Esophagus muscularis mucosa (tissue), 4 donors: ENCODE results near the gene TP63.

Source experiments
- CTCF ChIP-seq, 3 experiments: fragments of 200-600 bp in 2 of 3; fragments of 450-650 bp in 1 of 3; sonication (generic) in 2 of 3; IDR thresholded peaks; one replicate each; pipeline ENCODE4 v1.5.1; 2017 to 2019; ENCODE audit warnings: antibody characterized with exemption in 3 of 3, mild to moderate bottlenecking in 2 of 3, moderate library complexity in 1 of 3
- EP300 ChIP-seq: sonication (generic); formaldehyde crosslinking; IDR thresholded peaks from one replicate; pipeline ENCODE4 v1.6.1; 2017; ENCODE audit warnings: antibody characterized with exemption
- POLR2A ChIP-seq: fragments of 450-650 bp; IDR thresholded peaks from one replicate; pipeline ENCODE4 v1.6.1; 2017; ENCODE audit warnings: antibody characterized with exemption, moderate library complexity, mild to moderate bottlenecking, low read depth
- POLR2AphosphoS5 ChIP-seq, 2 donors: sonication (generic); formaldehyde crosslinking; IDR thresholded peaks; one replicate each; pipeline ENCODE4 v1.6.1; 2017; ENCODE audit warnings: antibody characterized with exemption in 2 of 2

DNA sequence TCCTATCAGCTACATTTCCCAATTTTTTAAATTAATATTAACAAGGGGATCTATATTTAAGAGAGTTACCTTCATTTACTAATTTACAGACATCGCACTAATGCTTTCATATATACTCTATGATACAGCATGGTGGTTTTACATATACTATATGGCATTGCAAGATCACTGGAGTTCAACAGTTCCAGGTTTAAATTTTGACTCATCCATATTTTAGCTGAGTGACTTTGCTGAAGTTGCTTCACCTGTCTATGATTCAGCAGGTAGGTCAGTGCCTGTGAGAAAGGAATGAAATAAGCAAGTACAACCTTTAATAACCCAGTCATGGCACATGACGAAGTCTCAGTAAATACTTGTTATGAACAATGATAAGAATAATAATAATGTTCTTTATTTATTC, 278.4 kb downstream of the TP63 start:
- TF ChIP-seq CTCF (IDR thresholded peaks at IDR 0.05) = no peak
- no peak for TF ChIP-seq POLR2A
- no peak for TF ChIP-seq EP300
- TF ChIP-seq POLR2AphosphoS5 (IDR thresholded peaks at IDR 0.05) = no peak
